ENCODE results near the gene TMEM128.
"Not testable (repeated sequence)": the region's sequence is repeated elsewhere in the genome, so short reads cannot be mapped to it uniquely, and the experiment has no call there.

Gene TMEM128, protein sequence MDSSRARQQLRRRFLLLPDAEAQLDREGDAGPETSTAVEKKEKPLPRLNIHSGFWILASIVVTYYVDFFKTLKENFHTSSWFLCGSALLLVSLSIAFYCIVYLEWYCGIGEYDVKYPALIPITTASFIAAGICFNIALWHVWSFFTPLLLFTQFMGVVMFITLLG

DNA sequence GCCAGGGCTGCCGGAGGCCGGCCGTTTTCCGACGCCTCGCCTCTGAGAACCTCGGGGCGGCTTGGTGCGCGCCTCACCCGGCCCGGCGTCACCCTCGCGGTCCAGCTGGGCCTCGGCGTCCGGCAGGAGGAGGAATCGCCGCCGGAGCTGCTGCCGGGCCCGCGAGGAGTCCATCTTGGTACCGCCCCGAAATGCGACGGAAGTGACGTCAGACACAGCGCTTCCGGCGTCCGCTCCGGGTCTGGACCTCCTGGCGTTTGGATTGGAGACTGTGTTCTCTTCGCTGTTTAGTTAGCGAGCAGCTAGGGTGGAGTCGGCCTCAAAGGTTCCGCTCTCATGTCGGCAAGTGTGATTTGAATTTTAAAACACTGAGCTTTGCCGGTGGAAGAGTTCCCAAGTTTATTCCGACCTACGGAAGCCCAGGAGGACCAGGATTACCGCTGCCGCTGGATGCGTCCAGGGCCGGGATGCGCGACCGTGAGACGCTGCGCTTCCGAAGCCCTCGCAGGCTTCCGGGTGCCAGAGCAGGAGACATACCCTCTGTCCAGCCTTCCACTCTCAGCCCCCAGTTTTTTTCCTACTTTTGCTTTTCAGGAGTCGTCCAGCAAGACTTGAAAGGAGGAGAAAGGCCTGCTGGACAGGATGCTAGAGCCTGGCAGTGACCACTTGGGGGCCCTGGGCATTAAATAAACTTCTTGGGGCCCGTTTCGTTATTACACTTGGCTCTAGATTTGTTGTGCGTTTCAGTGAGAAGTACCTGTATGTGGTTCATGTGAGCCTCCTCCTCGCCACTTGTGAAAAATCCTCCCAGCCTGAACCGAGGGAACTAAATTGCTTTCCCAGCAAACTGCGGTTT is at the start of gene TMEM128:
TSS of gene TMEM128 (minus strand) at position 195 of the 856 bp plus-strand sequence. CDS start at position 174, 21 bp downstream.
- DNase-seq = peak; percentile 91

GRCh38 chr4:4296283-4296846 is 48.3 kb upstream of the TMEM128 start:
- DNase-seq = no peak

GRCh38 chr4:4293279-4293678 is 45.3 kb upstream of the TMEM128 start:
- no peak for DNase-seq

DNA sequence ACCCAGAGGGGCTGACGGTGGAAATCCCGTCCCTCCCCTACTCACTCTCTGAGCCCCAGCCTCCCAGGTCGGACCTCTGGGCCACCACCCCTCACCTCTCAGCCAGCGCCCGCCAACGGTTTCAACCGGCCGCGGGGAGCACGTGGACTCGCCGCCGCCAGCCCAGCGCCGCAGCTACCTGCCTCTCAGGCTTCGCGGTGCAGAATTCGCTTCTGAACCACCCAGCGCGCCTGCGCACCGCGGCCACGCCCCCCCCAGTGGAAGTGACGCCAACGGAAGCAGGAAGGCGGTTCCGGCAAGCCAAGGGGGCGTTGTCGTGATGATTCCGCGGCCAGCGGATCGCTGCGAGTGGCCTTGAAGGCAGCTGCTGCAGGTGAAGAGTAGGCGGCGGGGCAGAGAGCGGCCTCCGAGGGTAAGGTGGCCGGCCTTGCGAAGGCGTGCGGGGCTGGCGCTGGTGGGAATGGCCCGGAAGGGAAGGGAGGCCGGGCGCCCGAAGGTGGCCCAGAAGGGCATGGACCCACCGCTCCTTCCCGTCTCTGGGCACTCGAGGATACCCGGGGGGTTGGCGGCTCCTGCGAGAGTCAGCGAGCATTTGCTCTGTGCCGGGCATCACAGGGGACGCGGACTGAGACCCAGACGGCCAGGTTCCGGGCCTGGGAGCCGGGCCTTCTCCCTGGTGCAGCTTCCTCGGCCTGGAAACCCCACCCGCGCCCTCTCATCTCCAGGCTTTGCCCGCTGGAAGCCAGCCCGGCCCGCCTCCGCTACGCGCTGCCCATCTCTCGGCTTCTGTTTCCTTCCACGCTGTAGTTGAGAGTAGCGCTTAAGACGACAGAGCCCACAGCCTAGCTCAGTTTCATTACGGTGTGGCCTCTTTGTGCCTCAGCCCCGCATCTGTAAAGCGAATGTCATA is 42.2 kb upstream of the TMEM128 start, which contains the start of the genes LYAR and ZBTB49:
TSS of gene LYAR (minus strand) at position 214 of the 910 bp plus-strand sequence. CDS start 6,412 bp downstream, outside the sequence.
TSS of gene ZBTB49 (plus strand) at position 311 of the 910 bp plus-strand sequence. CDS start 9,695 bp downstream, outside the sequence.
- DNase-seq = peak; percentile 94

DNA sequence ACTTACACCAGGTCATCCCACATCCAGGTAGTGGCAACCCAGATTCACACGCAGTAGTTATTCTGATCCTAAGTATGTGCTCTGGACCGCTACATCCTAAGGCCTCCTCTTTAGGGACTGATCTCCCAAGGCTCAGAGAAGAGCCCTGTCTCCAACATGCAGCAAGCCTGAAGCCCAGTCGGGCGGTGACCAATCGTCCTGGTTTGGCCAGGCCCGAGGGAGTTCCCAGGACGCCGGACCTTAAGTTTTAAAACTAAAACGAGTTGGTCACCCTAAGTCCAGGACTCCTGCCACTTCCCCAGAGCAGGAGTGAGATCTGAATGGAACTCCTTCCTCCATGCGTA is 41.5 kb upstream of the TMEM128 start:
- no peak for DNase-seq

DNA sequence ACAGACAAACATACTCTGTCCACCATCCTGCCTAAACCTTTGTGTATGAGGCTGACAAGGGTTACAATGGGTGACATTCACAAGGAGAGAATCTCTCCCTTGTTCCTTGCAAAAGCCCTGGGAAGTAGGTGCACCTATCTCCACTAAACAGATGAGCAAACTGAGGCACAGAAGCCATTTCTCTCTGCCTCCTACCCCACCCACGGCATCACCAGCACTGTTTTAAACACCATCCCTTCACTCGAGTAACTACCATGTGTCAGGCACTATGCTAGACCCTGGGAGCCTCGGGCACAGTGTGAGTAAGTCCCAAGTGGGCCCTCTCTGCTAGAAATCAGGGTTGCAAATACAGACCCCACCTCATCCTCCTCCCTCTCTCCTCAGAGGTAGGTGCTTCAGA is 41.0 kb upstream of the TMEM128 start:
- no peak for DNase-seq

DNA sequence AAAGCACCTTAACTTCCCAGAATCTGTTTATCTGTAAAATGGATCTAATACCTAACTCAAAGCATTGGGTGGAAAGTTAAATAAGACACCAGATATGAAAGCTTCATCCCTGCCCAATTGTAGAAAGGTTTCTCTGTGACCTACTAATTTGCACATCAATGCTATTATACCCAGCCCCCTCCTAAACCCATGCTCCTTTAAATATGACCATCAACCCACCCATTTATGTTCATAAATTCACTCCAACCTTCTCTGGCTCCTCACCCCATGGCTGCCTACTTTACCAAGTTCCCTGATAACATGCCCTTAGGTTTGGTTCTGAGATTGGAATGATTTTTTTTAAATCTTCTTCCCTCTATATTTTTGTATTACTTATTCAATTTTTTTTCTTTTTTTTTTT is 40.1 kb upstream of the TMEM128 start:
- no peak for DNase-seq

- no peak for DNase-seq
Measured at GRCh38 chr4:4284827-4285618, 37.0 kb upstream of the TMEM128 start.

GRCh38 chr4:4281787-4282186 is 33.8 kb upstream of the TMEM128 start:
- DNase-seq = no peak

DNA sequence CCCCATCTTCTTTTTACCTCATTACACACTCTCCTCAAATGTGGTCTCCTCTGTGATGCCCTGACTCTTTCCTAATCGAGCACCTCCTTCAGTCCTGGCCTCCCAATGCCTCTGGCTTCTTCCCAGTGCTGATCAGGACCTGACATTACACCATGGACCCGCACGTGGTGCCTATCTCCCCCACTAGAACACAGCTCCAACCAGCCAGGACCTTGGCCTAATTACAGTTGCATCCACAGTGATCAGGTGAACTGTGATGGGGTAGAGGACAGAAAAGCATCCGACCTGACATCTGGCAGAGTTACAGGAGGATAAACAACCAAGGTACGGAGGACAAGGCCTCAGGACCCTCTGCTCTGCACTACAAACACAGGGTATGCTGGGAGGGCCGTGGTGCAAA is 29.5 kb upstream of the TMEM128 start:
- DNase-seq = no peak

DNA sequence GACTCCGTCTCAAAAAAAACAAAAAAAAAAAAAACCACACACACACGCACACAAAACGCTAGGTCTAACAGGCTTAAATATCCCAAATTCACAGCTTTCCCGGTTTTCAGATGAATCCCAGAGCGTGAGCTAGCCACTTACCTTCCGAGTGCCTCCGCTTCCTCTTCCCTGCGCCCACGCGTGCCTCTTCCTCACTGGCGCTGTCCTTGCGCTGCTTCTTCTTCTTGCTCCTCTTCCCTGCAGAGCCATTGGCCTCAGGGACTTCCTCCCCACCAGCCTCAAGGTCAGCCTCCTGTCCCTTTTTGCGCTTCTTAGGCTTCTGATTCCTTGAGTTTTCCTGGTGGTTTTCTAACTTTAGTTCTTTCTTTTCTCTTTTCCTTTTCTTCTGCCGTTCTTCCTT is 26.2 kb upstream of the TMEM128 start:
- DNase-seq = no peak

DNA sequence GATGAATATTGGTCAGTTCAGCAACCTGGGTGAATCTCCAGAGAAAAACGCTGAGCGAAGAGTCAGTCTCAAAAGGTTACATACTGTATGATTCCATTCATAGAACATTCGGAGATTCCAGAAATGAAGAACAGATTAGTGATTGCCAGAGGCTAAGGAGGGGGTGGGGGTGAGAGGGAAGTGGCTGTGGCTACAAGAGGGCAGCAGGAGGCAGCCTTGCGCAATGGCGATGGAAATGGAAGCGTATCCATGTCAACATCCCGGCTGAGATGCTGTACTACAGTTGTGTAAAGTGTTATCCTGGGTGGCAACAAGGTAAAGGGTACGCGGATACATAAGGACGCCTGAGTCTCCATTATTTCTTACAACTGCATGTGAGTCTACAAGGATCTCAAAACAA is 23.9 kb upstream of the TMEM128 start:
- DNase-seq = no peak

DNA sequence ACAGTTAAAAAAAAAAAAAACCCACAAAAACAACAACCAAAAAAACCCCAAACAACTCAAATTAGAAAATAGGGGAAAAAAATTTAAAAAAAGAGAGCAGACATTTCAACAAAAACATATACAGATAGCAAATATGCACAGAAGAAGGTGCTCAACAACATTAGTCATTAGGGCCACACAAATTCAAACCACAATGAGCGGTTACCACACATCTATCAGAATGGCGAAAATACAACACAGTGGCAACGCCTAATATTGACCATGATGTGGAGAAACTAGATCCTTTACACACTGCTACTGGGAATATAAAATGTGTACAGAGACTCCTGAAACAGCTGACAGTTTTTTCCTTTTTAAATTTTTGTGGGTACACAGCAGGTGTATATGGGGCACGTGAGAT is 22.5 kb upstream of the TMEM128 start:
- DNase-seq = no peak

DNA sequence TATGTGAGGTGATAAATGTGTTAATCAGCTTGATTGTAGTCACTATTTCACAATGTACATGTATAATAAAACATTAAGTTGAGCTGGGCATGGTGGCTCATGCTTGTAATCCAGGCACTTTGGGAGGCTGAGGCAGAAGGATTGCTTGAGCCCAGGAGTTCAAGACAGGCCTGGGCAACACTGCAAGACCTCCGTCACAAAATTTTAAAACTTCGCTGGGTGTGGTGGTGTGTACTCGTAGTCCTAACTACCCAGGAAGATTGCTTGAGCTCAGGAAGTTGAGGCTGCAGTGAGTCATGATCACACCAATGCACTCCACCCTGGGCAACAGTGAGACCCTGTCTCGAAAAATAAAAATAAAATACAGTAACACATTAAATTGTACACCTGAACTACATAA is 21.8 kb upstream of the TMEM128 start:
- DNase-seq = peak; percentile 67

DNA sequence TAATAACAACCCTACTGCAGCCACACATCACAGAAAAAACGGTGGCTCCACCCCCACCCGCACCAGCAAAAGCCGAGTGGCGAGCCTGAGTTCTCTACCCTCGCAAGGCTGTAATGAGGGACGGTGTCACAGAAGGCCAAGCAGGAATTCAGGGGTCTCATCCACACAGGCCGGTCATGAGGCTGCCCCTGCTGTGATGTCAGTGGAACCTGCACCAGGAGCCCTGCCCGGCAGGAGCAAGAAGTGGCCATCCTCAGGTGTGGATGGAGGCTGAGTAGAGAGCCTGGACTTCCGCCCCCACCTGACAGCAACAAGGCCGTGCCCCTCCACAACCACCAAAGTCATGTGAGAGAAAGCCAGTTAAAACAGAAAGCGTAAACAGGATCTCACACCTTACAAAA is 21.3 kb upstream of the TMEM128 start:
- peak; percentile 47 for DNase-seq

DNA sequence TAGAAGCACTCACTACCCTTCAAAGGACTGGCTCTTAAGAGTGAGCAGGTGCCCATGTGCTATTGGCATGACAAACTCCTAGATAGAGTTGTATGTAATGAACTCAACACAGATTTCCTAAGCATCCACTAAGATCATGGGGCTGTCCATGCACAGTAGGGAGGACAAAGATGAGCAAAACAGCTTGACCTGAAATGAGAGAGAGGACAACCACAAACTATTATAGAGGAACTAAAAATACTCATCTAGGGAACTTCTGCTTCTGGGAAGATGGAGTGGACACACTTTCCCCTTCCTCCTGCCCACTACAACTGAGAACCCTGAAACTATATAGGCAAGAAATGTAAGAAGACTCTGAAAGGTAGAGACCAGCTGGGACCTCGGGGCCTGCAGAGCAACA is 20.8 kb upstream of the TMEM128 start:
- DNase-seq = no peak

- no peak for DNase-seq
Measured at GRCh38 chr4:4267981-4268380, 20.0 kb upstream of the TMEM128 start.

DNA sequence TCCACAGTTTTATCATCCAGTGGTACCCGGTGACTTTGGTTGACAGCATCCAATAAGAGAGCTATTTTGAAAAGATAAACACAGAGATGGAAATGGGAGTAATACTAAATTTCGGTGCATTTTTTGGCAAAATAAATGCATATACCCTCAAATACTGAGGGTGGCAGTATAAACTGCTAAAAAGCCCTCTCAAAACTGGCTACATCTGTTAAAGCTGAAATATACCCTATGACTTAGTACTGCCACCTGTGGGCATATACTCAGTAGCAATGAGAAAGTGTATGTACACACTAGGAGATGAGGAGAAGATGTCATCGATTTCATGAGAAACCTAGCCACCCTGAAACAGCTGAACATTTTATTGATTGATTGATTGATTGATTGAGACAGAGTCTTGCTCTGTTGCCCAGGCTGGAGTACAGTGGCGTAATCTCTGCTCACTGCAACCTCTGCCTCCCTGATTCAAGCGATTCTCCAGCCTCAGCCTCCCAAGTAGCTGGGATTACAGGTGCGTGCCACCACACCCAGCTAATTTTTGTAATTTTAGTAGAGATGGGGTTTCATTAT is 12.2 kb upstream of the TMEM128 start:
- no peak for DNase-seq

DNA sequence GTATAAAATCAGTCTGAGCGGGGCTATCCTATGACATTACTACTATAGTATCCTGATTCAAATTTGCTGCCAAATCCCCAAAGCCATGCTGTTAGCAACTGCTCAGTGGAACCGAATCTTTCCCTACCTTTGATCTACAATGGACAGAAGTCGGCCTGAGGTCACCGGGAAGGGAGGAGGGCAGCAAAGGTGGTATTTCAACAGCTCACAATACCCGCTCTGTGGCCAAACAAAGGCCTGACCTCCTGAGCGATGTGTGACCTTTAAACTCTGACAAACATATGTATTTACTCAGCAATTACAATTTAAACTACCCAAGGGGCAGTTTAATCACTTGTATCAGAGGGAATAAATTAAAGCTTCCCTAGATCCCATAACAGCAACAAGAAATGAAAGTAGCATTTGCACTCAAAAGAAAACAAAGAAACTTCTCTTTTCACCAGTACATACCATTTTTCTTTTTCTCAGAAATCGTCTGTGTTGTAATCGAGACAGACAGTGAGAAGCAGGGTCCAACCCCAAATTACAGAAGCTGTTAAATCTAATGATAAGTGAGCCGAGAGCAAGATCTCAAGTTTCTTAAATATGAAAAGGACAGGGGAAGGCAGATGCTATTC is 11.6 kb upstream of the TMEM128 start:
- DNase-seq = no peak

GRCh38 chr4:4257705-4258104 is 9.7 kb upstream of the TMEM128 start:
- not testable (repeated sequence) for DNase-seq

DNA sequence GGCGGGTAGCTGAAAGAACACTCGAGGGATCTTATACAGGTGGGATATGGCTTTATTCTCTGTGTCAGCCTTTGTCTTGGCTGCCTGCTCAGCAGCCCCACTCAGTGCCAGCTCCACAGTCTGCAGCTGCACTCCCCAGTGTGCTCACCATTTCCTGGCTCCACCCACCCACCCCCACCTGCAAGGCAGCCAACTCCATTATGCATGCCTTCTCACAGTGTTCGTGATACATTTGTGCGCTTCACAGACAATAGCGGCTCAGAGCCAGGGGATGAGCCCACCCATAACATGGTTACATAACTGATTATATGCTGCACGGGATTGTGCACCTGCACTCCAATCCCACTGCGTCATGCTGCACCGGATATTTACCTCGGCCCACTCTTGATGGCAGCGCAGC is 8.8 kb upstream of the TMEM128 start:
- no peak for DNase-seq

Measured in CD4-positive, alpha-beta T cell treated with Interferon gamma for 1 hour (primary cell).